A549 (cell line): ENCODE results near the gene ERGIC1.

Experiments used
- JUN ChIP-seq, 2 experiments: fragments of >200 bp; sonication (Bioruptor Twin); formaldehyde crosslinking; IDR thresholded peaks; 2 replicates in 1 of 2; 3 replicates in 1 of 2; pipeline ENCODE4 v1.6.1; 2016 to 2017
- NPAS2 ChIP-seq: fragments of 250-450 bp; sonication (Bioruptor Pico); IDR thresholded peaks from 2 replicates; pipeline ENCODE4 v1.8.0; 2022; ENCODE audit warnings: mild to moderate bottlenecking, moderate library complexity, borderline replicate concordance
- POLR2A ChIP-seq: IDR thresholded peaks from 2 replicates; pipeline ENCODE4 v1.6.1; 2012; ENCODE audit warnings: mild to moderate bottlenecking, low read length
- TF ChIP-seq, protein P1 (sequence below): fragments of >200 bp; sonication (Bioruptor Twin); formaldehyde crosslinking; IDR thresholded peaks from 3 replicates; pipeline ENCODE4 v1.5.1; 2016

DNA sequence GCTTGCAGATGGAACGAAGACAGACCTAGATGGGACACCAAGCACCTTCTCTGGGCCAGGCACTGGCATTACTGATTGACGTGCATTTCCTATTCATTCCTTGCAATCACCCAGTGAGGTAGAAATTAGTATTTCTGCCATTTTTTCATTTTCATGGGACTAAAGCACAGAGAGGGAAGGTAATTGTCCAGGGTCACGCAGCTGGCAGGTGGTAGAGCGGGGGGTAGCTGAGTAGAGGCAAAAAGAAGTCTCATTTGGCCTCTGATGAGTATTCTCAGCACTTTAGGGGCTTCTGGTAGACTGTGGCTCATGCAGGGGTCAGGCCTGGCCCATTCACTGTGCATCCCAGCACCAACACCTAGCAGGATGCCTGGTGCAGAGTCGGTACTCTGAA, 43.6 kb upstream of the ERGIC1 start:
- TF ChIP-seq NPAS2 (CRISPR knock-in tag), result no peak
- TF ChIP-seq JUN (IDR thresholded peaks at IDR 0.05), result no peak
- TF ChIP-seq, protein P1, sequence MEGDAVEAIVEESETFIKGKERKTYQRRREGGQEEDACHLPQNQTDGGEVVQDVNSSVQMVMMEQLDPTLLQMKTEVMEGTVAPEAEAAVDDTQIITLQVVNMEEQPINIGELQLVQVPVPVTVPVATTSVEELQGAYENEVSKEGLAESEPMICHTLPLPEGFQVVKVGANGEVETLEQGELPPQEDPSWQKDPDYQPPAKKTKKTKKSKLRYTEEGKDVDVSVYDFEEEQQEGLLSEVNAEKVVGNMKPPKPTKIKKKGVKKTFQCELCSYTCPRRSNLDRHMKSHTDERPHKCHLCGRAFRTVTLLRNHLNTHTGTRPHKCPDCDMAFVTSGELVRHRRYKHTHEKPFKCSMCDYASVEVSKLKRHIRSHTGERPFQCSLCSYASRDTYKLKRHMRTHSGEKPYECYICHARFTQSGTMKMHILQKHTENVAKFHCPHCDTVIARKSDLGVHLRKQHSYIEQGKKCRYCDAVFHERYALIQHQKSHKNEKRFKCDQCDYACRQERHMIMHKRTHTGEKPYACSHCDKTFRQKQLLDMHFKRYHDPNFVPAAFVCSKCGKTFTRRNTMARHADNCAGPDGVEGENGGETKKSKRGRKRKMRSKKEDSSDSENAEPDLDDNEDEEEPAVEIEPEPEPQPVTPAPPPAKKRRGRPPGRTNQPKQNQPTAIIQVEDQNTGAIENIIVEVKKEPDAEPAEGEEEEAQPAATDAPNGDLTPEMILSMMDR, result no peak
- TF ChIP-seq POLR2A, result no peak
